Measurements from ENCODE around the gene RANBP1. TPM values are rescaled to one million over a fixed set of nuclear protein-coding genes. Genes with fewer than 3 reads are reported as not detected.

The RANBP1 gene
- total and polyA plus RNA-seq, 9 of the 15 experiments (the other 6 are each of a cell fraction or from before 2014, with no cell fraction given): 162 to 2,891 (median 1,289) TPM

- no peak for TF ChIP-seq PREB (CRISPR knock-in tag; IDR thresholded peaks at IDR 0.05)
- TF ChIP-seq SMC3 (conservative IDR thresholded peaks at IDR 0.05; ENCODE audit: insufficient read depth, low read depth, low read length): no peak
- TF ChIP-seq MAZ (CRISPR knock-in tag; conservative IDR thresholded peaks at IDR 0.05 in 1 of 2, IDR thresholded peaks at IDR 0.05 in 1 of 2): peak in 1 of 2 experiments; percentile 97; a peak in 2 of 4 replicates
- TF ChIP-seq NCOR1 (IDR thresholded peaks at IDR 0.05): no peak
- TF ChIP-seq ZBTB2 (IDR thresholded peaks at IDR 0.05): no peak
- no peak for TF ChIP-seq MEIS2 (IDR thresholded peaks at IDR 0.05; ENCODE audit: partially characterized antibody)
- no peak for TF ChIP-seq ZNF707 (CRISPR knock-in tag; conservative IDR thresholded peaks at IDR 0.05)
- TF ChIP-seq ZNF12 (CRISPR knock-in tag; IDR thresholded peaks at IDR 0.05): no peak
- no peak for TF ChIP-seq XRCC5 (IDR thresholded peaks at IDR 0.05; ENCODE audit: low read depth, low read length)
- TF ChIP-seq ZBTB26 (CRISPR knock-in tag; IDR thresholded peaks at IDR 0.05): no peak
- no peak for TF ChIP-seq GATA2 (CRISPR knock-in tag; IDR thresholded peaks at IDR 0.05)
- TF ChIP-seq SMARCA5 (IDR thresholded peaks at IDR 0.05): no peak
- TF ChIP-seq ZNF347 (CRISPR knock-in tag; IDR thresholded peaks at IDR 0.05; ENCODE audit: low read depth): no peak
- TF ChIP-seq HDGF (IDR thresholded peaks at IDR 0.05): no peak
- no peak for TF ChIP-seq KAT7 (CRISPR knock-in tag; IDR thresholded peaks at IDR 0.05; ENCODE audit: borderline replicate concordance)
- no peak for TF ChIP-seq KHSRP (IDR thresholded peaks at IDR 0.05)
- TF ChIP-seq BRD9 (IDR thresholded peaks at IDR 0.05; ENCODE audit: low read depth, partially characterized antibody): no peak
- TF ChIP-seq ZNF589 (CRISPR knock-in tag; IDR thresholded peaks at IDR 0.05; ENCODE audit: low read depth): no peak
- TF ChIP-seq NFRKB (IDR thresholded peaks at IDR 0.05; ENCODE audit: low read depth): no peak
- peak; percentile 91 for TF ChIP-seq DMBX1 (CRISPR knock-in tag; IDR thresholded peaks at IDR 0.05; ENCODE audit: borderline replicate concordance)
- no peak for TF ChIP-seq PHF20 (IDR thresholded peaks at IDR 0.05; ENCODE audit: partially characterized antibody)
- no peak for TF ChIP-seq MCM3 (IDR thresholded peaks at IDR 0.05)
- no peak for TF ChIP-seq ZNF175 (CRISPR knock-in tag; IDR thresholded peaks at IDR 0.05; ENCODE audit: low read depth)
- TF ChIP-seq TOE1 (IDR thresholded peaks at IDR 0.05; ENCODE audit: borderline replicate concordance): no peak
- no peak for TF ChIP-seq TOE1 (CRISPR knock-in tag; IDR thresholded peaks at IDR 0.05; ENCODE audit: borderline replicate concordance, low read depth)
- TF ChIP-seq NR3C1 (CRISPR knock-in tag; IDR thresholded peaks at IDR 0.05): no peak
- TF ChIP-seq E2F1 (CRISPR knock-in tag; IDR thresholded peaks at IDR 0.05): peak; percentile 99
These were observed 36.0 kb upstream of the RANBP1 start, which contains the start of gene DGCR8 (continued) for GRCh38 chr22:20079745-20080444.

All from K562 (cell line).